Stimulated activated CD8-positive, alpha-beta memory T cell treated with anti-CD3 and anti-CD28 coated beads, Interleukin-4, amount 100 ng/mL, for 48 hours (primary cell): Measurements from ENCODE around the gene BMP8B.
"Not testable (repeated sequence)": the region's sequence is repeated elsewhere in the genome, so short reads cannot be mapped to it uniquely, and the experiment has no call there.

Experiments used
- DNase-seq: peaks from one replicate; pipeline ENCODE4 v3.0.0-alpha.2; 2020

The BMP8B gene, protein sequence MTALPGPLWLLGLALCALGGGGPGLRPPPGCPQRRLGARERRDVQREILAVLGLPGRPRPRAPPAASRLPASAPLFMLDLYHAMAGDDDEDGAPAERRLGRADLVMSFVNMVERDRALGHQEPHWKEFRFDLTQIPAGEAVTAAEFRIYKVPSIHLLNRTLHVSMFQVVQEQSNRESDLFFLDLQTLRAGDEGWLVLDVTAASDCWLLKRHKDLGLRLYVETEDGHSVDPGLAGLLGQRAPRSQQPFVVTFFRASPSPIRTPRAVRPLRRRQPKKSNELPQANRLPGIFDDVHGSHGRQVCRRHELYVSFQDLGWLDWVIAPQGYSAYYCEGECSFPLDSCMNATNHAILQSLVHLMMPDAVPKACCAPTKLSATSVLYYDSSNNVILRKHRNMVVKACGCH

DNA sequence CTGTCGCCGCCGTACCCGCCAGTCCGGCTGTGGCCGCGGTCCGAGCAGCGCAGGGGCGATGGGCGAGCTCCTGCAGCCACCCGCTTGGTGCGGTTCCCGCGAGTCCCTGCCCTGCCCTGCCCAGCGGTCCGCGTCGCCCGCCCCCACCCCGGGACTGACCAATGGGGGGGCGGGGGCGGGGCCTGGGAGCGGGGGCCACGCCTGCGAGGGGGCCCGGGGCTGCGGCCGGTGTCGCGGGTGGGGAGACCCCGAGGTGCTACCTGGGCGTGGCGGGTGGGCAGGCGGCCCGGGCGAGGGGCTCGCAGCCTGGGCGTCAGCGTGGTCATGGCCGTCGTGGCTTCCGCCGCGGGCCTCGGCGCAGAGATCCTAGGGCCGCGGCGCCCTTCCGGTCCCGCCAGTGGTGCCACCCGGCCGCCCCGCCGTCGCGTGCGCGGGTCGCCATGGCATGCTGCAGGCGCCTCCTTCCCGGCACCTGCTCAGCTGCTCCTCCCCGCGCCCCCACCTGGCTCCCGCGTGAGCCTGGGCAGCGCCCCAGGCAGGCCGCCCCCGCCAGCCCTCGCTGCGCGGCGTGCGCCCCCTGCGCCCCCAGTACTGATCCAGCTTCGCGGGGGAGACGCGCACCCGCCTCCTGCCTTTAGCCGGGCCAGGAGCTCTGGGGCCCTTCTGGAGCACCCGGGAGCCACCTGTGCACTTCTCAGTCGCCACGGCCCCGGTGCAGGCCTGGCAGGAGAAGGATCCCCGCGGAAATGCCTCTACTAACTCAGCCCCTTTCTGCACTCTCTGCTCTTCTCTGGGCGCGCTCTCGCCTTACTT lies at the start of gene BMP8B:
Gene BMP8B, minus strand, starts transcription at position 108 of the 813 bp plus-strand sequence. CDS start 380 bp downstream, outside the sequence.
- peak; percentile 59 for DNase-seq

GRCh38 chr1:39836595-39837110 lies 48.0 kb upstream of the BMP8B start:
- DNase-seq: no peak

- DNase-seq: no peak
These were observed 47.4 kb upstream of the BMP8B start for GRCh38 chr1:39835935-39836594.

- DNase-seq: no peak
These were observed 46.4 kb upstream of the BMP8B start for GRCh38 chr1:39835110-39835509.

GRCh38 chr1:39833621-39834385 lies 45.1 kb upstream of the BMP8B start:
- DNase-seq: no peak

- DNase-seq: no peak
These were observed 44.5 kb upstream of the BMP8B start for GRCh38 chr1:39833121-39833520.

DNA sequence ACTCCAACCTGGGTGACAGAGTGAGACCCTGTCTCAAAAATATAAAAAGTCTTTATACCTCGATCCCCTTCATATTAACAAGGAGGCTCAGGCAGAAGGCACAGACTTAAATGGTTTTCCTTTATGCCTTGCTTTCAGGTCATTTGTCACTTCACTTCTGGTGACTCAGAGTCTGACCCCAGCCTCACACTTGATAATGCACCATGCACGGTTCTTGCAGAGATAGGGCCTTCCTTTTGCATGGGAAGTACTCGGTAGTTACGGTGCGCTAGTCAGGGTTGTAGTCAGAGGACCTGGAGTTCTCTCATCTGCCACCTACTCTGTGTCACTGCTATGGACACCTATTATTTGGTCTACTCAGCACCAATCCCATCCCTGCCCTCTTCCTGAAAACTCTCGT lies 43.6 kb upstream of the BMP8B start:
- no peak for DNase-seq

GRCh38 chr1:39829791-39830533 lies 41.3 kb upstream of the BMP8B start:
- DNase-seq: no peak

GRCh38 chr1:39828734-39829133 lies 40.1 kb upstream of the BMP8B start:
- no peak for DNase-seq

DNA sequence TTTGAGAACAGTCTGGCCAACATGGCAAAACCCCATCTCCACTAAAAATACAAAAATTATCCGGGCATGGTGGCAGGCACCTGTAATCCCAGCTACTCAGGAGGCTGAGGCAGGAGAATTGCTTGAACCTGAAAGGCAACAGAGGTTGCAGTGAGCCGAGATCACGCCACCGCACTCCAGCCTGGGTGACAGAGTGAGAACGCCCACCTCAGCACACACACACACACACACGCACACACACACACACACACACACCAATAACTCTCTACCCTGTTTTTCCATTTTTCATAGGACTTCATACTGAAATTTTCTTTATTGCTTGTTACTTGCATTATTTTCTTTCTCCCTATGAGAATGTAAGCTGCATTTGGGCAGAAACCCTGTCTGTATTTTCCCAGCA lies 39.6 kb upstream of the BMP8B start:
- not testable (repeated sequence) for DNase-seq

DNA sequence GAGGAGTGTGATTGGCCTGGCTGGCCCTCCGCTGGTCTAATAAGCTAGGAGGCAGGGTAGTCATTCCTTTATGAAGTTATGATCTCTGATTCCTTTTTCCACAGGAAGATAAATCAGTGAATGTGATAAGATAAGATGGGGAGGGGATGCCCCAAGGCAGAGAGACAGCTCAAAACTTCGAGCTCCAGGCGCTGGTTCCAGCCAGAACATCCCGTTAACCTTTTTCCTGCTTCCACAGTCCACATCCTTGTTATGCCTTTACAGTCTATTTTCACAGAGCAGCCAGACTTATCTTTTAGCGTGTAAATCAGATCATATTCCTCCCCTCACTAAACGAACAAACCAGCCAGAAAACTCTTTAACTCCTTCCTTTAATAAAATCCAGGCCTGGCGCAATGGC lies 38.5 kb upstream of the BMP8B start:
- DNase-seq: no peak

GRCh38 chr1:39826583-39826982 lies 37.9 kb upstream of the BMP8B start:
- DNase-seq: no peak

DNA sequence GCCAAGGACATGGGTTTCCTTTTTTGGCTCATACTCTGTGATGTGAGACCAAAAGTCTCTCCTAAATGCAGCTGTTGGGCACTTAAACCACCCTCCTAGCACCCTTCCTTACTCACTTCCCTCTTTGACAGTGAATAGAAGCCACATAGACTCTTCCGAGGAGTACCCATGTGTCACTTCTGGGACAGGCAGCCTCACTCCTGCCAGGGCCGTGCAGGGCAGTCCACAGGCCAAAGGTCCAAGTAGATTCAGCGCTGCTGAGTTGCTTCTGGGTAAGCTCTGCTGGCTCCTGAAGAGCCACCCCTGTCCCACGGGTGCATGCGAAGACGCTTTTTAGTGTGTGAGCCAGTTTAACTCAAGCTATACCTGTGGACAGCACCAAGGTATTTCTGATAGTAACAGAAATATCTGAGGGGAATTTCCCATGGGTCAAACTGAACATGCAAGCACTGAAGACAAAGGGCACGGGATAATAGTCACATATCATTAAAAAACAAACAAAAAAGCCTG lies 36.8 kb upstream of the BMP8B start:
- no peak for DNase-seq

- DNase-seq: not testable (repeated sequence)
These were observed 34.8 kb upstream of the BMP8B start for GRCh38 chr1:39823450-39823849.

GRCh38 chr1:39822146-39822545 lies 33.5 kb upstream of the BMP8B start:
- no peak for DNase-seq

DNA sequence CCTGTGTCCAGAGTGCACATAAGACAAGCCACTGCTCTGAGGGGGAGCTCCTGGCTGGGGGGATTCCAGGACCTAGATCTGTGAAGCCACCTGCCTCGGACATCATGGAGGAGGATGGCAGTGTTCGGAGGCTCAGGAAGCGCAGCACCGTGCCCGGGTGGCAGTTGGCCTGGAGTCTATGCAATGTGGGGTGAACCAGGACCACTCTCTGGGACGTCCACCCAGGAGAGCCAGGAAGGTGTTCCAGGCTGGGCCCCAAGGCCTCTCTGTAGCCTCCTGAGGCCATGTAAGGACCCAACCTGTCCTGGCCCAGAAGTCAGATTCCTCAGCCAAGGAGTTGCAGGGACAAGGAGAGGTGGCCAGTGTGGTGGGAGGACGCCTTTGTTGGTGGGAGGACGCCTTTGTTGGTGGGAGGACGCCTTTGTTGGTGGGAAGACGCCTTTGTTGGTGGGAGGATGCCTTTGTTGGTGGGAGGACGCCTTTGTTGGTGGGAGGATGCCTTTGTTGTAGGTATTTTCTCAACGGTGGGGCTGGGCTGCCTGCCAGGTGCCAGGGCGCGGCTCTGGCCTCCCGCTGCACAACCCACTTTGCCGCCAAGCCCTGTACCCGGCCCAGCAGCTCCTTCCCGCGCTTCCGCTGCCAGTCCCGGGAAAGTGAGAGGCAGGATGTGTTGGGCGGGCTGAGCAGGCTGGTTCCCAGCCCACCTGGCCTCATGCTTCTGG lies 30.6 kb upstream of the BMP8B start:
- no peak for DNase-seq

- no peak for DNase-seq
These were observed 29.8 kb upstream of the BMP8B start for GRCh38 chr1:39818482-39818881.

DNA sequence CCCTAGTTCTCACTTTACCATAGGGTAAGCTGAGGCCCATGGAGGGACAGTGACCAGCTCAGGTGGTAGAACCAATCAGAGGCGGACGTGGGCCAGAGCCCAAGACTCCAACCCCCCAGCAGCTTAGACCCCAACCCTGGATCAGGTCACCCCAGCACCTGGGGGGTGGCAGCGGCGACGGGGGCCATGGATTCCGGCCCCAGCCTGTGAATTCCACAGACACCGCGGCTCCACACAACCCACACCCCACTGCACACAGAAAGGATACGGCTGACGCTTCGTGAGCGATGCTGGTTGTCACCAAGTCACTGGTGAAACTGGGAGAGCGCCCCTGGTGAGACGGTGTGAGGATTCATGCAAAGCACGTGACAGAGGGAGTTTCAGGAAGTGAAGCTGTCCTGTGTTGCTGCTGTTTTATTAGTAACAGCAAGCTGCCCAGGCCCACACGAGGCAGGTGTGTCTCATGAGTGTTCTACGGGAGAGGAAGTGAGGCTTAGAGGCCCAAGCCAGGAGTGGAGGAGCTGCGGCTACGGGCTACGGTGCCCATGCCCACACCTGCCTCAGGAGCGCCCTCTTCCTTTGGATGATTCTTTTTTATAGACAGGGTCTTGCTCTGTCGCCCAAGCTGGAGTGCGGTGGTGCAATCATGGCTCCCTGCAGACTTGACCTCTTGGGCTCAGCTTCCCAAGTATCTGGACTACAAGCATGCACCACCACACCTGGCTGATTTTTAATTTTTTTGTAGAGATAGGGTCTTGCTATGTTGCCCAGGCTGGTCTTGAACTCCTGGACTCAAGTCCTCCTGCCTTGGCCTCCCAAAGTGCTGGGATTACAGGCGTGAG lies 28.6 kb upstream of the BMP8B start:
- peak; percentile 55 for DNase-seq

DNA sequence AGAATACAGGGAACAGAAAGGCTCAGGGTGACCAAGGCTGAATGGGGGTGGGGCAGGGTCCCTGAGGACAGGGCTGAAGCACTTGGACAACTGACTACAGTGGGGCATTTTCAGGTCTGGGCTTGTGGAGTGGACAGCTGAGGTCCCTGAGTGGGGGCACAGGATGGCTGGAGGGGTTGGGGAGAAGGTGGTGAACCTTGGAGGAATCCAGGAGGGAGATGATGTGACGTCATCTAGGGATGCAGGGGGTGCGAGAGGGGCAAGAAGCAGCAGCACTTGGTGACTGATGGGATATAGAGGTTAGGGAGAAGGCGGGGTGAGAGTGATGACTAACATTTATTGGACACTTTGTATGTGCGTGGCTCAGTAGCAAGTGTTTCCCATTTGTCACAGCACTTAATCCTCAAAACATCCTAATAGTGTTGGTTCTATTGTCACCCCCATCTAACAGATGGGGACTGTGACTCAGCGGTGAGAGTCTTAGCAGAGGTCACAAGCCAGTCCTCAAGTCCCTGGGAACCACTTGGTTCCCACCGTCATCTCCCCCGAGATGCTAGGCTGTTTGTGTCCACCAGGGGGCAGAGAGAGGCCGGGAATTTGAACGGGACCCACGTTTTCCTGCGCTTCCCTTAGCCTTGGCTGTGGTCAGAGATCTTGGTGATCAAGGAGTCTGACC lies 27.9 kb upstream of the BMP8B start:
- peak; percentile 51 for DNase-seq
